OCI-LY1 (cell line): ENCODE data around the gene MYO16.

Source experiments
- EZH2 ChIP-seq: fragments of 200-600 bp; sonication (generic), shearing (Covaris generic); IDR thresholded peaks from 2 replicates; pipeline ENCODE4 v1.8.0; 2017; ENCODE audit warnings: borderline replicate concordance, mixed run types, mild to moderate bottlenecking, antibody characterized with exemption, low read length, moderate library complexity, mixed read lengths
- TF ChIP-seq, protein P1 (sequence below): fragments of 200-600 bp; sonication (generic), shearing (Covaris generic); IDR thresholded peaks from 2 replicates; pipeline ENCODE4 v1.5.1; 2017; ENCODE audit warnings: mild to moderate bottlenecking, antibody characterized with exemption, low read length, moderate library complexity, mixed read lengths

GRCh38 chr13:108743522-108743921 is 114.1 kb downstream of the MYO16 start:
- TF ChIP-seq, protein P1, sequence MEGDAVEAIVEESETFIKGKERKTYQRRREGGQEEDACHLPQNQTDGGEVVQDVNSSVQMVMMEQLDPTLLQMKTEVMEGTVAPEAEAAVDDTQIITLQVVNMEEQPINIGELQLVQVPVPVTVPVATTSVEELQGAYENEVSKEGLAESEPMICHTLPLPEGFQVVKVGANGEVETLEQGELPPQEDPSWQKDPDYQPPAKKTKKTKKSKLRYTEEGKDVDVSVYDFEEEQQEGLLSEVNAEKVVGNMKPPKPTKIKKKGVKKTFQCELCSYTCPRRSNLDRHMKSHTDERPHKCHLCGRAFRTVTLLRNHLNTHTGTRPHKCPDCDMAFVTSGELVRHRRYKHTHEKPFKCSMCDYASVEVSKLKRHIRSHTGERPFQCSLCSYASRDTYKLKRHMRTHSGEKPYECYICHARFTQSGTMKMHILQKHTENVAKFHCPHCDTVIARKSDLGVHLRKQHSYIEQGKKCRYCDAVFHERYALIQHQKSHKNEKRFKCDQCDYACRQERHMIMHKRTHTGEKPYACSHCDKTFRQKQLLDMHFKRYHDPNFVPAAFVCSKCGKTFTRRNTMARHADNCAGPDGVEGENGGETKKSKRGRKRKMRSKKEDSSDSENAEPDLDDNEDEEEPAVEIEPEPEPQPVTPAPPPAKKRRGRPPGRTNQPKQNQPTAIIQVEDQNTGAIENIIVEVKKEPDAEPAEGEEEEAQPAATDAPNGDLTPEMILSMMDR: no peak
- no peak for TF ChIP-seq EZH2
